HG02981 (cell line): ENCODE measurements around the gene TIMM8A.
A peak's percentile ranks its signal among the peaks of the same experiment; 100 is the strongest.
"Not testable (repeated sequence)": the region's sequence is repeated elsewhere in the genome, so short reads cannot be mapped to it uniquely, and the experiment has no call there.

ENCODE experiments used
- ATAC-seq: cut with Tn5 transposase; IDR thresholded peaks from one replicate; pipeline ENCODE4 v1.9.1; 2021; ENCODE audit warnings: mild to moderate bottlenecking, moderate library complexity; ENCODE audit not compliant: unreplicated experiment

Gene TIMM8A

GRCh38 chrX:101360390-101360789, 11.8 kb upstream of the TIMM8A start:
- ATAC-seq, result no peak

DNA sequence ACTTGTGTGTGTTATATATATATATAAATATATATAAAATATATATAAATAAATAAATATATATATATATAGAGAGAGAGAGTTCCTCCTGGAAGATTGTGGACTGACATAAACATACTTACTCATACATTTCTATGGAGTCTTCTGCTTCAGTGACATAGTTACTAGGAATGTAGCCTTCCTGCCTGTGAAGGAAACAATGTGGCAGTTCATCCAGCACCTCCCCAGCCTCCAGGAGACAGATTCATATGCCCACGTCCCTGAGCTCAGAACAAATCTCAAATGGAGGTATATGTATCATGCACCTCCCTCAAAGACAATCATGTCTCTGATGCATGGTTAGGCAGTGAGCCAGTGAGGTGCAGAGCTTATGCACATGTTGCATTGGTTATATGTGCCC, 11.4 kb upstream of the TIMM8A start:
- no peak for ATAC-seq

- no peak for ATAC-seq
Measured at GRCh38 chrX:101357166-101357795, 8.7 kb upstream of the TIMM8A start.

- ATAC-seq, result no peak
Measured at GRCh38 chrX:101349193-101349562, 636 bp upstream of the TIMM8A start.

DNA sequence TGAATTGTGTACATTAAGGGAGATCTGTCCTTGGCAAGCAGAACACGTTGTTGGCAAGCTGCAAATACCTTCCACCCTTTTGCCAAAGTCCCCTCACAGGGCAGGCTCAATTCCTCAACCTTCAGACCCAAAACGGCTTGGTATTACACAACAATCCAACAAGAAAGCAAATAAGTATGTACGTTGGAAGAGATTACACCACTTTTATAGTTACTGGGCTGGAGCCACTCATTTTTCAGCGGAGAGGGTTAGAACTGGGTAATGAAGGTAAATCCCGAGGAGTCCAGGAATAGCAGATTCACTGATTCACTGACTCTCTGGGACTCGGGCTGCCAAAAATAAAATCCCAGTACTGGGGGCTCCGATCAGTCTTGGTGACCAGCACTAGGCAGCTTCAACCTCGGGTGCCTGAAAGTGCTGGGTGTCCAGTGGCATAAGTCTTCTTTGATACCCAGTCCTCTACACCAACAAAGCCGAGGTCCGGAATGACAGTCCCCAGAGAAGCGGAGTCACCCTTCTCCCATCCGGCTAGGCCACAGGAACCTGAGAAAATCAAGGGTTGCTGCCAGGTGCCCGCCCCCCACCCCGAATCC, 587 bp downstream of the TIMM8A start:
- peak; percentile 15 for ATAC-seq

DNA sequence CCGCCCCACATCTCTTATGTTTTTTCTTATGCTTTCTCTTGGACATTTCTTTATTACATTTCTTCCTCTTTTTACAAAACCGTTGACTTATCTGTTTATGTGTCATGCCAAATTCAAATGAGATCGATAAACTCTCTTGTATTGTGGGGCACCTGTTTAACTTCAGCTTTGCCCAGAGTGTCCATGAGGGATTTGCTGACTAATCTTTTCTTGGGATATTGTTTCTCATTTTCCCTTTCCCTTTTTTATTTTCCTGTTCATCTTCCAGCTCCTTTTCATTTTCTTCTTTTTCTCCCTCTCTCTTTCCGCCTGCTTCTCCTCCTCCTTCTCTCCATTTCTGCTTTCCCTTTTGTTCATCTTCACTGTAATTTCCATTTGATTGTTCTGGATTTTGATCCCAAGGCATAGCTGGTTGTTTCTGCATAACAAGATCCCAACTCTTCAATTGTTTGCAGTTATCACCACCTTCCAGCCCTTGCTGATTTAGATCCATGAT, 10.7 kb downstream of the TIMM8A start:
- no peak for ATAC-seq

DNA sequence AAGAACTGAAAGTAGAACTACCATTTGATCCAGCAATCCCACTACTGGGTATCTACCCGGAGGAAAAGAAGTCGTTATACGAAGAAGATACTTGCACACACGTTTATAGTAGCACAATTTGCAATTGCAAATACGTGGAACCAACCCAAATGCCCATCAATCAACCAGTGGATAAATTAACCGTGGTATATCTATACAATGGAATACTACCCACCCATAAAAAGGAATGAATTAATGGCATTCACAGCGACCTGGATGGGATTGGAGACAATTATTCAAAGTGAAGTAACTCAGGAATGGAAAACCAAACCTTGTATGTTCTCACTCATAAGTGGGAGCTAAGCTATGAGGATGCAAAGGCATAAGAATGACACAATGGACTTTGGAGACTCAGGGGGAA, 14.2 kb downstream of the TIMM8A start:
- ATAC-seq, result not testable (repeated sequence)

DNA sequence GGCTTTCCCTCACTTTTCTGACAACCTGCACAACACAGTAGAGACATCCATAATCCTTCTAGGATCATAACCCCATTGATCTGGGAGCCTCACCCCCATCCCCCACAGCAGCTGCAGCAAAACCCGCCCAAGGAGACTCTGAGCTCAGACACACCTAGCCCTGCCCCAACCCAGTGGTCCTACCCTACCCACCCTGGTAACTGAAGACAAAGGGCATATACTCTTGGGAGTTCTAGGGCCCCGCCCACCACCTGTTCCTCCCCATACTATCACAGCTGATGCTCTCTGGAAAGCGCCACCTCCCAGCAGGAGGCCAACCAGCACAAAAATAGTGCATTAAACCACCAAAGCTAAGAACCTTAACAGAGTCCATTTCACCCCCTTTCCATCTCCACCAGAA, 21.9 kb downstream of the TIMM8A start:
- ATAC-seq, result not testable (repeated sequence)

DNA sequence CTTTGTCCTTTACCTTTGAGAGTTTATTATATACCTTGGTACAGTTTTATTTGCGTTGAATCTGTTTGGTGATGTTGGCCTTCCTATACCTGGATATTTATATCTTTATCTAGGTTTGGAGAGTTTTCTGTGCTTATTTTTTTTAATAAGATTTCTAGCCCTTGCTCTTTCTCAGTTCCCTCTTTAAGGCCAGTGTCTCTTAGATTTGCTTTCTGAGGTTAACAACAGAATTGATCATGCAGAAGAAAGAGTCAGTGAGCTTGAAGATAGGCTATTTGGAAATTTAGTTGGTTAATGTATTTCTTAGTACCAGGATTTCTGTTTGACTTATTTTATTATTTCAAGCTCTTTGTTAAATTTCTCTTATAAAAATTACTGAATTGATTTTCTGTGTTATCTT, 44.8 kb downstream of the TIMM8A start:
- no peak for ATAC-seq
